Mammary epithelial cell (primary cell): ENCODE data around the gene DZIP1.

Source experiments
- EZH2 ChIP-seq: IDR thresholded peaks from 2 replicates; pipeline ENCODE4 v1.6.1; 2012; ENCODE audit warnings: low read length, inconsistent platforms, borderline replicate concordance
- TF ChIP-seq, protein P1 (sequence below), 2 donors: IDR thresholded peaks in 1 of 2; conservative IDR thresholded peaks in 1 of 2; 2 replicates each; pipeline ENCODE4 v1.5.1; 2011 to 2012; ENCODE audit warnings: inconsistent platforms in 2 of 2, low read length in 2 of 2, mild to moderate bottlenecking in 2 of 2, control low read depth in 1 of 2, low read depth in 1 of 2; ENCODE audit not compliant: insufficient read depth in 1 of 2; ENCODE audit errors: extremely low read depth in 1 of 2

DNA sequence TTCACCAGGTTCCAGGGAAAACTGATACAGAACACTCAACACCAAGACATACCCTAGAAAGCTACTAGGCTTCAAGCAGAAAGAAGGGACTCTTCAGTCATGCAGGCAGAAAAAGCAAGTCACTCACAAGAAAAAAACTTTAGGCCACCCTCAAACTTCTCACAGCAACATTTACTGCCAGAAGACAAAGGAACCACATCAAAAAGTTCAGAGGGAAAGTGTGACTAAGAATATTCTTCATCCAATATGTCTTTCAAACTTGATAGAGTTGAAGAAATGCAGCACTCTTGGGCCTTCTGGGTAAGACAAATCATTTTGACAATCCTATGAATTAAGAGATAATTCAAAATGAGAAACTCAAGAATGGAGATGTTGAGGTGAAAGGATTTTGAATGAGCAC lies 7.7 kb downstream of the DZIP1 start:
- TF ChIP-seq, protein P1, sequence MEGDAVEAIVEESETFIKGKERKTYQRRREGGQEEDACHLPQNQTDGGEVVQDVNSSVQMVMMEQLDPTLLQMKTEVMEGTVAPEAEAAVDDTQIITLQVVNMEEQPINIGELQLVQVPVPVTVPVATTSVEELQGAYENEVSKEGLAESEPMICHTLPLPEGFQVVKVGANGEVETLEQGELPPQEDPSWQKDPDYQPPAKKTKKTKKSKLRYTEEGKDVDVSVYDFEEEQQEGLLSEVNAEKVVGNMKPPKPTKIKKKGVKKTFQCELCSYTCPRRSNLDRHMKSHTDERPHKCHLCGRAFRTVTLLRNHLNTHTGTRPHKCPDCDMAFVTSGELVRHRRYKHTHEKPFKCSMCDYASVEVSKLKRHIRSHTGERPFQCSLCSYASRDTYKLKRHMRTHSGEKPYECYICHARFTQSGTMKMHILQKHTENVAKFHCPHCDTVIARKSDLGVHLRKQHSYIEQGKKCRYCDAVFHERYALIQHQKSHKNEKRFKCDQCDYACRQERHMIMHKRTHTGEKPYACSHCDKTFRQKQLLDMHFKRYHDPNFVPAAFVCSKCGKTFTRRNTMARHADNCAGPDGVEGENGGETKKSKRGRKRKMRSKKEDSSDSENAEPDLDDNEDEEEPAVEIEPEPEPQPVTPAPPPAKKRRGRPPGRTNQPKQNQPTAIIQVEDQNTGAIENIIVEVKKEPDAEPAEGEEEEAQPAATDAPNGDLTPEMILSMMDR (conservative IDR thresholded peaks at IDR 0.05 in 1 of 2, IDR thresholded peaks at IDR 0.05 in 1 of 2; ENCODE audit: extremely low read depth in 1 of 2, insufficient read depth in 1 of 2, low read depth in 1 of 2, low read length in 2 of 2): no peak
- no peak for TF ChIP-seq EZH2
